GM19328 (cell line): ENCODE measurements around the gene GRM4.

ENCODE experiments used
- ATAC-seq: cut with Tn5 transposase; IDR thresholded peaks from one replicate; pipeline ENCODE4 v1.9.1; 2021; ENCODE audit warnings: mild to moderate bottlenecking, moderate library complexity; ENCODE audit not compliant: unreplicated experiment

The GRM4 gene

GRCh38 chr6:34110610-34111009, 35.3 kb downstream of the GRM4 start:
- ATAC-seq = no peak

- ATAC-seq = no peak
These were observed 37.7 kb downstream of the GRM4 start for GRCh38 chr6:34108176-34108575.

GRCh38 chr6:34106900-34107299, 39.0 kb downstream of the GRM4 start:
- no peak for ATAC-seq

GRCh38 chr6:34106421-34106820, 39.5 kb downstream of the GRM4 start:
- no peak for ATAC-seq

- ATAC-seq = no peak
These were observed 41.3 kb downstream of the GRM4 start for GRCh38 chr6:34104628-34105027.

- ATAC-seq = no peak
These were observed 41.7 kb downstream of the GRM4 start for GRCh38 chr6:34104186-34104585.

- ATAC-seq = no peak
These were observed 42.6 kb downstream of the GRM4 start for GRCh38 chr6:34103321-34103720.

GRCh38 chr6:34102696-34103095, 43.2 kb downstream of the GRM4 start:
- no peak for ATAC-seq

- ATAC-seq = no peak
These were observed 43.7 kb downstream of the GRM4 start for GRCh38 chr6:34102099-34102656.

- no peak for ATAC-seq
These were observed 45.1 kb downstream of the GRM4 start for GRCh38 chr6:34100788-34101187.

- ATAC-seq = no peak
These were observed 46.0 kb downstream of the GRM4 start for GRCh38 chr6:34099878-34100277.

GRCh38 chr6:34098045-34098936, 47.6 kb downstream of the GRM4 start:
- no peak for ATAC-seq

- ATAC-seq = no peak
These were observed 49.1 kb downstream of the GRM4 start for GRCh38 chr6:34096814-34097213.

- no peak for ATAC-seq
These were observed 49.7 kb downstream of the GRM4 start for GRCh38 chr6:34096193-34096592.

- ATAC-seq = no peak
These were observed 50.1 kb downstream of the GRM4 start for GRCh38 chr6:34095741-34096140.

- ATAC-seq = no peak
These were observed 50.8 kb downstream of the GRM4 start for GRCh38 chr6:34095136-34095505.

- no peak for ATAC-seq
These were observed 51.3 kb downstream of the GRM4 start for GRCh38 chr6:34094474-34095135.

GRCh38 chr6:34093854-34094430, 51.9 kb downstream of the GRM4 start:
- ATAC-seq = no peak

GRCh38 chr6:34093206-34093605, 52.7 kb downstream of the GRM4 start:
- no peak for ATAC-seq

GRCh38 chr6:34092631-34093030, 53.3 kb downstream of the GRM4 start:
- ATAC-seq = no peak

- ATAC-seq = no peak
These were observed 55.0 kb downstream of the GRM4 start for GRCh38 chr6:34090935-34091334.

GRCh38 chr6:34090529-34090928, 55.4 kb downstream of the GRM4 start:
- ATAC-seq = no peak
